Smooth muscle cell of trachea (primary cell): ENCODE data around the gene MCCD1. TPM values are rescaled to one million over a fixed set of nuclear protein-coding genes. Genes with fewer than 3 reads are reported as not detected.

Experiments
- total RNA-seq: library from RNA; depleted of rRNA; stranded (reverse); fragments of >200 nt; gene quantifications from 2 replicates; pipeline ENCODE4 v1.2.1, GENCODE V29; 2014

MCCD1 gene, protein sequence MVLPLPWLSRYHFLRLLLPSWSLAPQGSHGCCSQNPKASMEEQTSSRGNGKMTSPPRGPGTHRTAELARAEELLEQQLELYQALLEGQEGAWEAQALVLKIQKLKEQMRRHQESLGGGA
- not detected in 2 replicates for total RNA-seq

DNA sequence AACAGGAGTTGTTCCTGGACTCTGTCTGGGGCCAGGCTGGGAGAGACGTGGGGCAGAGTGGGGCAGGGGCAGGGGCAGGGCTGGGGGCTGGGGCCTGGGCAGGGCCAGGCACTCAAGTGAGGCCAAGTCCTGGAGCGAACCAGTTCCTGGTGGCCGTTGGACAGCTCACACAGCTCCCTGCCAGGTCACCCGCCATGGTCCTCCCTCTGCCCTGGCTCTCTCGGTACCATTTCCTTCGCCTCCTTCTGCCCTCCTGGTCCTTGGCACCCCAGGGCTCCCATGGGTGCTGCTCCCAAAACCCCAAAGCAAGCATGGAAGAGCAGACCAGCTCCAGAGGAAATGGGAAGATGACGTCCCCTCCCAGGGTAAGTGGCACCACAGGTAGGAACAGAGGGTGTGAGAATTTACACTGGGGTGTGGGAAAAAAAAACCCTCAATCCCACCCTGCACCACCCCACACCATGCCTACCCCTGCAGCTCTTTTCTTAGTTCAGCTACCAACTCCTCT, at the start of gene MCCD1:
MCCD1 (plus strand) TSS at position 142 of the 508 bp plus-strand sequence; CDS start at position 195, 53 bp downstream.

DNA sequence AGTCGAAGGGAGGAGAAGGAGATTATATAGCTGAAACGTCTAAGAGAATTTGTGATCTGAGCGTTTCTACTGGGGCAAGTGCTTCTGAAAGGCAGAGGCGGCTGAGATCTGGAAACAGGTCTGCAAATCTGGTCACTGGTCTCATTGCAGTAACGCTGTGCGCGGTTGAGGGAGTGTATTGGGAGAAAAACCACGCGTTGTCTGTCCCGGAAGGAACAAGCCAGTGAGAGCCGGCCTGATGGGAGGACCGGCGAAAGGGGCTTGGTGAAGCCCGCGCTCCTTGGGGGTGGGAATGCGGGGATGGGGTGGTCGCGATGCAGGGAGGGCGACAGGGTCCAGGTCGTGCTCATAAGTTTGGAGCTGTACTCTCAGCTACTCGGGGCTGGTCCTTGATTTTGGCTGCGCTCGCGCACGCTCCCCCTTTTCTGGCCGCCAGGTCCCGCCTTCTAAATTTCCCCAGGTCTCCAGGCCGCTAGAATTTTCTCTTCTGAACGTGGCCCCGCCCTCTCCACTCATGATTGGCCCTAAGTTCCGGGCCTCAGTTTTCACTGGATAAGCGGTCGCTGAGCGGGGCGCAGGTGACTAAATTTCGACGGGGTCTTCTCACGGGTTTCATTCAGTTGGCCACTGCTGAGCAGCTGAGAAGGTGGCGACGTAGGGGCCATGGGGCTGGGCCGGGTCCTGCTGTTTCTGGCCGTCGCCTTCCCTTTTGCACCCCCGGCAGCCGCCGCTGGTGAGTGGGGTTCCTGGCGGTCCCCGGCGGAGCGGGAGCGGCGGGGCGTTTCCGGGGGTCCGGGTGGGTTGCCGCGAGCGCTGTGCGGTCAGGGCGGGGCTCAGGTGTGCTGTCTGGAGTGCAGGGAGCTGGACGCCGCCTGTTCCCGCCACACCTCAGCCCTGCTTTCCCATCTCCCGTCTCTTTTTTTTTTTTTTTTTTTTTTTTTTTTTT, 31.0 kb upstream of the MCCD1 start, which contains the start of gene MICB:
MICB (plus strand) TSS at position 615 of the 946 bp plus-strand sequence; CDS start at position 664, 49 bp downstream.

DNA sequence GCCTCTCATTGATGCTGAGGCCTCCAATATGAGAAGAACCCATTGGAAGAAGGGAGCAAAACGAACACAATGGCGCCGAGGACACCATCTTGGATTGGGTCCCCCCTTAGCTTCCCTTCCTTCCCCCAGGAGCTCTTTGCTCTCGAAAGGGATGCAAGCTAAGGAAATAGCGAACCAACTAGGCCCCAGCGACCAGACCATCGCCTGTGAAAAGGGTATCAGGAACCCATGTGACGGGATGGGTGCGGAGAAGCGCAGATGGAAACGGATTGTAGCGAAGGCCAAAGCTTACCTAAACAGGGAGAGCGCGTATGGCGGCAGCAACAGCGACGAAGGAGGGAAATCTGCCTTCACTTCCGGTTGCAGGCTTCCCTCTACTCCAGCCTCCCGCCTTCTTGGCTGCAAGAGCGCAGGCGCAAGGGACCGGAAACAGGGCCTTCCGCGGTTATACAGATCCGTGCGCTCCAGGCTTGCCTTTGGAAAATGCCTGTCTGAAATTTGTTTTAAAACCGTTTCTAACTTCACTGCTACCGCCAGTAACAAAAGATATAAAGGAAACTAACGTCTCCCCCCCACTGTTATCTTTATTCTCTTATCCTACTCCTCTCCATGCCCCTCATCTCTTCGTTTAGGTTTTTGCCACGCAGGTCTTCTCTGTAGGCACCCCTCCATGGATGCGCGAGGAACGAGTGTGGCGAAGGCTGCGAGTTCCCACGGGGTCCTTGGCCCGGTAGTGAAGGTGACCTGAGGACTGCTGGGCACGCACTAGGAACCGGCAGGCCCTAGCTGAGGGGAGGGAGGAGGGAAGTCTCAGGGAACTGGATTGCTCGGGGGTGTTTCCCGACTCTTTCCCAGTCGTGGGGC, 13.1 kb downstream of the MCCD1 start, which contains the start of gene DDX39B:
DDX39B (minus strand) TSS at position 346 of the 864 bp plus-strand sequence. CDS start 1,471 bp downstream, outside the sequence.

DNA sequence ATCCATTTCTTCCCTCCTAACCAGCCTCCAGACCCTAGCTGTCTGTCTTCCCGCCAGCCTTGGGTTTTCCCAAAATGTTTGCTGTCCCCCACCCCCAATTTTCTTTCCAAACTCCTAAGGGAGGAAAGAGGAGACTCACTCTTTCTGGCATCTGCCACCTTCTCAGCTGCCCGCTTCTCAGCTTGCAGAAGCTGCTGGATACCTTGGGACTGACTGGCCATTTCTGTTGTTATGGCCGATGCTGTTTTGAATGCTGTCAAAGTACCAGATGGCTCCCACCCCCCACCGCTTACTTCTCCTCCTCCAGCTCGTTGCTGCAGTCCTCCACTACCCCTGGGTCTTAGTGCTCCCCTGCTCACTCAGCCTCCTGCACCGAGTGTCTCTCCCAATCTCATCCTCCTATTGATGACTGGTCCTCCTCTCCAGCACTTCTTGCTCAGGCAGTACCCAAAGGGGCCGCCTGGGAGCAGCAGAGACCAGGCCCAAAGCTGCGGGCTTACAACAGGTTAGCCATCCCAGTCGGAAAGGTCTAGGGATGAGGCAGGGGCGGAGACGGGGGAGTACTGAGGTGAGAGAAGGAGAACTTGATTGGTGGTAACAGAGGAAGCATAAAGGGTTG, 17.7 kb downstream of the MCCD1 start, which contains the start of gene ATP6V1G2:
ATP6V1G2 (minus strand) TSS at position 270 of the 619 bp plus-strand sequence; CDS start at position 221, 49 bp downstream.

DNA sequence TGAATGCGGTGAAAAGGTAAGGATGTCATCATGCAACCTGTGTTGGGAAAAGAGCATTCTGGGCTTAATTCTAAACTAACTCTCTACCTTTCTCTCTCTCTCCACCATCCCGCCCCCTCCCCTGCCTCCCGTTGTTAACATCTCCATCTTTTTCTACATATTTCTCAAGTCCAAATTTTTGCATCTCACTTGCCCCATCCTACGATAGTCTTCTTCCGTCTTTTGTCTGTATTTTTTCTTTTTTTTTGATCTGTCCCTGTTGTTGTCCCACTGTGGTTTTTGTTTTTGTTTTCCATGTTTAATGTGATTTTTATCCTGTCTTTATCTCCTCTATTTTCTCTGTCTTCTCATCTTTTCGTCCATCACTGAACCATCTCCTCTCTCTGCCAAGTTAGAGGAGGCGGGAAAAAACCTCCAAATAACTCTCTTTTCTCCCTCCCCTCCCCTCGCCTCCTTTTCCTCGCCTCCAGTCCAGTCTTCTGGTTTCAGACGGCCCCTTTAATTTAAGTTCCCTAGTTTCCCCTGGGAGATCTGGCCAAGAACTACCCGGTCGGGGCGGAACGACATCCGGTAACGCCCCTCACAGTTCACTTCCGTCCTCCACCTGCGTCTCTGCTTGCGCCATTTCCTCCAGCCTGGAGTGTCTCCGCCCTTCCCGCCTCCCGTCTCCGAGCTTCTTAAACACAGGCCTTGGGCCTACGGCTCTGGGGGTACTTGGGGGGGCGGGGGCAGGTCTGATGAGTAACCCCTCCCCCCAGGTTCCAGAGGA, 18.4 kb downstream of the MCCD1 start, which contains the start of gene NFKBIL1:
NFKBIL1 (plus strand) TSS at position 651 of the 769 bp plus-strand sequence; CDS start at position 738, 87 bp downstream.

DNA sequence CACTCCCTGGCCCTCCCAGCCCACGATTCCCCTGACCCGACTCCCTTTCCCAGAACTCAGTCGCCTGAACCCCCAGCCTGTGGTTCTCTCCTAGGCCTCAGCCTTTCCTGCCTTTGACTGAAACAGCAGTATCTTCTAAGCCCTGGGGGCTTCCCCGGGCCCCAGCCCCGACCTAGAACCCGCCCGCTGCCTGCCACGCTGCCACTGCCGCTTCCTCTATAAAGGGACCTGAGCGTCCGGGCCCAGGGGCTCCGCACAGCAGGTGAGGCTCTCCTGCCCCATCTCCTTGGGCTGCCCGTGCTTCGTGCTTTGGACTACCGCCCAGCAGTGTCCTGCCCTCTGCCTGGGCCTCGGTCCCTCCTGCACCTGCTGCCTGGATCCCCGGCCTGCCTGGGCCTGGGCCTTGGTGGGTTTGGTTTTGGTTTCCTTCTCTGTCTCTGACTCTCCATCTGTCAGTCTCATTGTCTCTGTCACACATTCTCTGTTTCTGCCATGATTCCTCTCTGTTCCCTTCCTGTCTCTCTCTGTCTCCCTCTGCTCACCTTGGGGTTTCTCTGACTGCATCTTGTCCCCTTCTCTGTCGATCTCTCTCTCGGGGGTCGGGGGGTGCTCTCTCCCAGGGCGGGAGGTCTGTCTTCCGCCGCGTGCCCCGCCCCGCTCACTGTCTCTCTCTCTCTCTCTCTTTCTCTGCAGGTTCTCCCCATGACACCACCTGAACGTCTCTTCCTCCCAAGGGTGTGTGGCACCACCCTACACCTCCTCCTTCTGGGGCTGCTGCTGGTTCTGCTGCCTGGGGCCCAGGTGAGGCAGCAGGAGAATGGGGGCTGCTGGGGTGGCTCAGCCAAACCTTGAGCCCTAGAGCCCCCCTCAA, 43.5 kb downstream of the MCCD1 start, which contains the start of gene LTA:
LTA (plus strand) TSS at position 249 of the 871 bp plus-strand sequence; CDS start at position 703, 454 bp downstream.

DNA sequence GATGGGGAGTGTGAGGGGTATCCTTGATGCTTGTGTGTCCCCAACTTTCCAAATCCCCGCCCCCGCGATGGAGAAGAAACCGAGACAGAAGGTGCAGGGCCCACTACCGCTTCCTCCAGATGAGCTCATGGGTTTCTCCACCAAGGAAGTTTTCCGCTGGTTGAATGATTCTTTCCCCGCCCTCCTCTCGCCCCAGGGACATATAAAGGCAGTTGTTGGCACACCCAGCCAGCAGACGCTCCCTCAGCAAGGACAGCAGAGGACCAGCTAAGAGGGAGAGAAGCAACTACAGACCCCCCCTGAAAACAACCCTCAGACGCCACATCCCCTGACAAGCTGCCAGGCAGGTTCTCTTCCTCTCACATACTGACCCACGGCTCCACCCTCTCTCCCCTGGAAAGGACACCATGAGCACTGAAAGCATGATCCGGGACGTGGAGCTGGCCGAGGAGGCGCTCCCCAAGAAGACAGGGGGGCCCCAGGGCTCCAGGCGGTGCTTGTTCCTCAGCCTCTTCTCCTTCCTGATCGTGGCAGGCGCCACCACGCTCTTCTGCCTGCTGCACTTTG, 46.7 kb downstream of the MCCD1 start, which contains the start of gene TNF:
TNF (plus strand) TSS at position 231 of the 567 bp plus-strand sequence; CDS start at position 408, 177 bp downstream.

Other genes with a start within 250 kb of the MCCD1 start
- 301 and 427 TPM in 2 replicates for gene HLA-B, start 171.8 kb upstream of the MCCD1 start, total RNA-seq
- gene MICA, start 125.4 kb upstream of the MCCD1 start, total RNA-seq, result 34.9 and 37.7 TPM in 2 replicates
- gene MICB, start 30.8 kb upstream of the MCCD1 start, total RNA-seq, result 8.4 and 10.5 TPM in 2 replicates
- 332 and 492 TPM in 2 replicates for gene DDX39B, start 13.0 kb downstream of the MCCD1 start, total RNA-seq
- 5.5 and 5.7 TPM in 2 replicates for gene ATP6V1G2, start 17.6 kb downstream of the MCCD1 start, total RNA-seq
- gene NFKBIL1, start 18.6 kb downstream of the MCCD1 start, total RNA-seq, result 23.3 and 41.0 TPM in 2 replicates
- gene LTA, start 43.3 kb downstream of the MCCD1 start, total RNA-seq, result not detected in 2 replicates
- not detected in 2 replicates for gene TNF, start 46.6 kb downstream of the MCCD1 start, total RNA-seq
- not detected in 2 replicates for gene LTB, start 53.5 kb downstream of the MCCD1 start, total RNA-seq
- not detected in 2 replicates for gene LST1, start 57.3 kb downstream of the MCCD1 start, total RNA-seq
- not detected in 2 replicates for gene NCR3, start 64.0 kb downstream of the MCCD1 start, total RNA-seq
- not detected in 2 replicates for gene AIF1, start 86.3 kb downstream of the MCCD1 start, total RNA-seq
- 46.6 and 50.6 TPM in 2 replicates for gene PRRC2A, start 91.8 kb downstream of the MCCD1 start, total RNA-seq
- 171 and 206 TPM in 2 replicates for gene BAG6, start 123.7 kb downstream of the MCCD1 start, total RNA-seq
- 1.0 and 1.3 TPM in 2 replicates for gene APOM, start 126.9 kb downstream of the MCCD1 start, total RNA-seq
- gene C6orf47, start 131.8 kb downstream of the MCCD1 start, total RNA-seq, result 21.7 and 24.8 TPM in 2 replicates
- 13.2 and 20.9 TPM in 2 replicates for gene GPANK1, start 136.0 kb downstream of the MCCD1 start, total RNA-seq
- gene CSNK2B, start 137.1 kb downstream of the MCCD1 start, total RNA-seq, result 112 and 124 TPM in 2 replicates
- 3.2 and 3.8 TPM in 2 replicates for gene LY6G5B, start 141.0 kb downstream of the MCCD1 start, total RNA-seq
- 0.66 and 0.73 TPM in 2 replicates for gene LY6G5C, start 152.1 kb downstream of the MCCD1 start, total RNA-seq
- 47.6 and 58.2 TPM in 2 replicates for gene ABHD16A, start 174.4 kb downstream of the MCCD1 start, total RNA-seq
- gene LY6G6F, start 177.9 kb downstream of the MCCD1 start, total RNA-seq, result not detected in 2 replicates
- not detected in 2 replicates for gene LY6G6D, start 186.4 kb downstream of the MCCD1 start, total RNA-seq
- not detected in 2 replicates for gene LY6G6C, start 192.8 kb downstream of the MCCD1 start, total RNA-seq
- not detected in 2 replicates for gene MPIG6B, start 194.4 kb downstream of the MCCD1 start, total RNA-seq
- gene DDAH2, start 200.3 kb downstream of the MCCD1 start, total RNA-seq, result 93.8 and 161 TPM in 2 replicates
- gene CLIC1, start 207.6 kb downstream of the MCCD1 start, total RNA-seq, result 662 and 1,073 TPM in 2 replicates
- gene MSH5, start 211.0 kb downstream of the MCCD1 start, total RNA-seq, result 5.8 and 15.9 TPM in 2 replicates
- gene SAPCD1, start 233.7 kb downstream of the MCCD1 start, total RNA-seq, result 1.3 and 1.9 TPM in 2 replicates
- 0.50 and 1.2 TPM in 2 replicates for gene VWA7, start 248.4 kb downstream of the MCCD1 start, total RNA-seq